Stimulated activated CD8-positive, alpha-beta memory T cell treated with anti-CD3 and anti-CD28 coated beads, Interleukin-15, amount 100 ng/mL, for 48 hours (primary cell): ENCODE results near the gene CASP7.
"Not testable (repeated sequence)": the region's sequence is repeated elsewhere in the genome, so short reads cannot be mapped to it uniquely, and the experiment has no call there.

Experiments used
- DNase-seq, 2 donors: peaks; one replicate each; pipeline ENCODE4 v3.0.0-alpha.2; 2020; ENCODE audit warnings: low read depth in 2 of 2

Gene CASP7

GRCh38 chr10:113753020-113753692 is 73.4 kb downstream of the CASP7 start:
- DNase-seq: no peak

- DNase-seq: no peak
Measured at GRCh38 chr10:113754125-113754524, 74.4 kb downstream of the CASP7 start.

- no peak for DNase-seq
Measured at GRCh38 chr10:113754768-113755167, 75.1 kb downstream of the CASP7 start.

DNA sequence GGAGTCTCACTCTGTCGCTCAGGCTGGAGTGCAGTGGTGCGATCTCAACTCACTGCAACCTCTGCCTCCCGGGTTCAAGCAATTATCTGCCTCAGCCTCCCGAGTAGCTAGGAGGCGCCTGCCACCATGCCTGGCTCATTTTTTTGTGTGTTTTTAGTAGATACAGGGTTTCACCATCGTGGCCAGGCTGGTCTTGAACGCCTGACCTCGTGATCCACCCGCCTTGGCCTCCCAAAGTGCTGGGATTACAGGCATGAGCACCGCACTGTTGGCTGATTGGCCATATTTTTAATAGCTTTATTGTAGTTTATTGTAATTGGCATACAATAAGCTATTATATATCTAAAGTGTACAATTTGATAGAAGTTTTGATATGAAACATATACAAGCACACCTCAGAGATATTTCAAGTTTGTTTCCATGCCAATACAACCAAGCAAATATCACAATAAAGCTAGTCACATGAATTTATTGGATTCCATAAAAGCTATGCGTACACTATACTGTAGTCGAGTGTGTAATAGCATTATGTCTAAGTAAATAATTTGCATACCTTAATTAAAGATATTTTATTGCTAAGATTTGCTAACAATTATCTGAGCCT is 77.3 kb downstream of the CASP7 start:
- no peak for DNase-seq

DNA sequence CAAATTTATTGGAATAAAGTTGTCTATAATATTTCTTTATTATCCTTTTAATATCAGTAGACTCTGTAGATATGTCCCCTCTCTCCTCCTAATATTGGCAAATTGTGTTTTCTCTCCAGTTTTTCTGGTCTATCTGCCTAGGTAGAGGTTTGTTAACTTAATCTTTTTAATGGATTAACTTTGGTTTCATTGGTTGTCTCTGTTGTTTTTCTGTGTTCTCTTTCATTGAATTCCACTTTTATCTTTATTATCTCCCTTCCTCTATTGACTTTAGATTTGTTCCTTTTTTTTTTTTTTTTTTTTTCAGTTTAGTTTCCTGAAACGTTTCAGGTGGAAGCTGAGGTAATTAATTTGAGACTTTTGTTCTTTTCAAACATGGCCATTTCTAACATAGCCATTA is 82.4 kb downstream of the CASP7 start:
- no peak for DNase-seq

DNA sequence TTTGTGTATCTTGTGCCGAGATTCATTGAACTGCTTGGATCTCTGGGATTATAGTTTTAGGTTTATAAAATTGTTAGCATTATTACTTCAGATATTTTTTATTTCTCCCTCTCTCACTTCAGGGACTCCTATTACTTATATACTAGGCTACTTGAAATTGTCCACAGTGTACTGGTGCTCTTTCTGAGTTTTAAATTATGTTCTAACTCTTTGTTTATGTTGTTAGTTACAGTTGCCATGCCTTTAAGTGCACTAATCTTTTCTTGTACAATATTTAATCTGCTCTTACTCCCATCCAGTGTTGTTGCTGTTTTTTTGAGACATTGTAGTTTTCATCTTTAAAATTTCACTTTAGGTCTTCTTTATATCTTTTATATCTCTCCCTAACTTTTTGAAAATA is 84.9 kb downstream of the CASP7 start:
- DNase-seq: no peak

GRCh38 chr10:113765910-113766309 is 86.2 kb downstream of the CASP7 start:
- no peak for DNase-seq

GRCh38 chr10:113767222-113767621 is 87.5 kb downstream of the CASP7 start:
- DNase-seq: no peak

DNA sequence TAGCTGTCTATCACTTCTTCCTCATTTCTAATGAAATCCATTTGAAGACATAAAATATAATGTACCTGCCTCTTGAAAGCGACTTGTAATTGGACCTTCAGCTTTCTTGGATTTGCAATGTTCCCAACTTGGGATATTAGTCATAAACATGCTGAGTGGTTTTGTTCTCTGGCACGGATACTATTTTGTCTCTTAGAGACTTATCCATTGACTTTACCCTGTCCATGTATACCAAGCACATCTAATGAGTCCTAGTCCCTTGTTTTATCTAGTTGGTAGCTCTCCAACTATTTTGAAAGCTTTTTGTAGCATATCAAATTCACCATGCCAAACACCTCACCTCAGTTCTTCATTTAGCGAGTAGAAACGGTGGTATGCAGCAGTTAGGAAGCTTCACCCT is 90.6 kb downstream of the CASP7 start:
- DNase-seq: no peak

- not testable (repeated sequence) for DNase-seq
Measured at GRCh38 chr10:113771131-113771530, 91.4 kb downstream of the CASP7 start.

DNA sequence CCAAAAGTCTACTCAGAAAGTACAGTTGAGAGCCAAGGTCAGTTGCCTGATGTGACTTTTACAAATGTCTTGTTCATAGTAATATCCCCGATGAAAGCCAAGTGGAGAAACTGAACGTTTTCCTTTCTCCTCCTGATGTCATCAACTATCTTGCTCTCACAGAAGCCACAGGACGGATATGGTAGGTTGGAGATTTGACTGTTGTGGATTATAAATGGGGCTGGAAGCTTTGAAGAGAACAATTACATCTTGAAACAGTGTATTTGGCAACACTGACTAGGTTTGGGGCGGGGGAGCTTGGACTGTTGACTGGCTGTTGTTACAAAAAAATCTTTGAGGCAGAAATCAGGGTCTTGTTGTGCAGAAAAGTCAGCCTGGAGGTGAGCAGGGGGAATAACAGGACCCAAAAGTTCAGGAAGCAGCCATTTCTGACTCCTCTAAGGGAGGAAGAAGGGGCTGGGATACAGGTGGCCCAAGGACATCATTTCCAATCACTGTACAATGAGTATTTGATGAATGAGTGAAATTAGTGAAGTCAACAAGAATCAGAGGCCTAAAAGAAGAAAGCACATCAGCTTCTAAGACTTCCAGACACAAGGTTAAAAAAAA is 96.1 kb downstream of the CASP7 start:
- DNase-seq: no peak

GRCh38 chr10:113776553-113776952 is 96.8 kb downstream of the CASP7 start:
- DNase-seq: no peak
